GM23338 (cell line): ENCODE results near the gene PLXNA2.

Experiments
- CREB1 ChIP-seq: fragments of 250-450 bp; sonication (Bioruptor Pico); IDR thresholded peaks from 2 replicates; pipeline ENCODE4 v1.5.0; 2020; ENCODE audit warnings: low read depth, mild to moderate bottlenecking, moderate library complexity
- EZH2 ChIP-seq: fragments of 200-600 bp; sonication (generic); IDR thresholded peaks from one replicate; pipeline ENCODE4 v1.8.0; 2017; ENCODE audit warnings: antibody characterized with exemption, mild to moderate bottlenecking, low read depth; ENCODE audit not compliant: unreplicated experiment
- EZH2phosphoT487 ChIP-seq: fragments of 200-600 bp; sonication (generic); IDR thresholded peaks from one replicate; pipeline ENCODE4 v1.8.1; 2018; ENCODE audit warnings: antibody characterized with exemption; ENCODE audit not compliant: unreplicated experiment
- JUNB ChIP-seq: IDR thresholded peaks from one replicate; pipeline ENCODE4 v1.6.1; 2016; ENCODE audit warnings: antibody characterized with exemption; ENCODE audit not compliant: unreplicated experiment
- NANOG ChIP-seq: IDR thresholded peaks from 2 replicates; pipeline ENCODE4 v1.6.1; 2016; ENCODE audit warnings: antibody characterized with exemption, borderline replicate concordance
- POLR2AphosphoS5 ChIP-seq: IDR thresholded peaks from 2 replicates; pipeline ENCODE4 v1.6.1; 2016; ENCODE audit warnings: antibody characterized with exemption, low read depth
- STAT1 ChIP-seq: IDR thresholded peaks from one replicate; pipeline ENCODE4 v1.6.1; 2016; ENCODE audit warnings: antibody characterized with exemption; ENCODE audit not compliant: unreplicated experiment
- ZNF114 ChIP-seq: fragments of 250-450 bp; sonication (Bioruptor Pico); IDR thresholded peaks from 2 replicates; pipeline ENCODE4 v1.5.0; 2020; ENCODE audit warnings: mild to moderate bottlenecking, moderate library complexity
- TF ChIP-seq, protein P1 (sequence below), 2 experiments: fragments of 200-600 bp in 1 of 2; sonication (generic) in 1 of 2; conservative IDR thresholded peaks; 2 replicates each; pipeline versions ENCODE4 v1.5.1 to v1.6.1; 2016 to 2017; ENCODE audit warnings: antibody characterized with exemption in 2 of 2, low read depth in 2 of 2, mild to moderate bottlenecking in 2 of 2, moderate library complexity in 1 of 2
- TF ChIP-seq, protein P2 (sequence below): IDR thresholded peaks from one replicate; pipeline ENCODE4 v1.6.1; 2018; ENCODE audit warnings: antibody characterized with exemption; ENCODE audit not compliant: unreplicated experiment
- TF ChIP-seq, protein P3 (sequence below): fragments of 250-450 bp; sonication (Bioruptor Pico); IDR thresholded peaks from 2 replicates; pipeline ENCODE4 v1.5.0; 2020; ENCODE audit warnings: mild to moderate bottlenecking, moderate library complexity
- TF ChIP-seq, protein P4 (sequence below): IDR thresholded peaks from 2 replicates; pipeline ENCODE4 v1.6.1; 2016; ENCODE audit warnings: antibody characterized with exemption

DNA sequence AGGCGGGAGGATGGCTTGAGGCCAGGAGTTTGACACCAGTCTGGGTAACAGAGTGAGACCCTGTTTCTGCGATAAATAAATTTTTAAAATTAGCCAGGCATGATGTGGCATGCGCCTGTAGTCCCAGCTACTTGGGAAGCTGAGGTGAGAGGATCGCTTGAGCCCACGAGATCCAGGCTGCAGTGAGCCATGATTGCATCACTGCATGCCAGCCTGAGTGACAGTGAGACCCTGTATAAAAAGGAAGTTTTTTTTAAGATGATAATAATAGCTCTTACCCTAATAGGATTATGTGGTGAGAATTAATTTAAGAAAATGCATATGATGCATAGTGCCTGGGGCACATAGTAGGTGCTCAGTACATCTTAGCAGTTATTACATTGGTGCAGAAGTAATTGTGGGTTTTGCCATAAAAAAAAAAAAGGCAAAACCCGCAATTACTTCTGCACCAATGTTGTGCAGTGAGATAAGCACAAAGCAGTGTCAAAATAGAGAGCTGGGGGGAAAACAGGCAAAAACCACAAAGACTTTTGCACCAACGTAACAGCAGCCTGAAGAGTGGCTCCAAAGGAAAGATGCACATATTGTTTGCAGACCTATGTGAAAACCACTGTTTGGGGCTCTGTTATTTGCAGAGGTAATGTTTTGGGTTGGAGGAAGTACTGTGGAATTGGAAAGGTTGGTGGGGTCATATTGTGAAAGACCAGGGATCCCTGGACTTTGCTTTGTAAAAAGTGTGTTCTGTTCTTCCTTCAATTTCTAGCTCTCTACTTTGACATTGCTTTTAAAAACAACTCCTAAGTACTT is 72.4 kb downstream of the PLXNA2 start:
- TF ChIP-seq, protein P1, sequence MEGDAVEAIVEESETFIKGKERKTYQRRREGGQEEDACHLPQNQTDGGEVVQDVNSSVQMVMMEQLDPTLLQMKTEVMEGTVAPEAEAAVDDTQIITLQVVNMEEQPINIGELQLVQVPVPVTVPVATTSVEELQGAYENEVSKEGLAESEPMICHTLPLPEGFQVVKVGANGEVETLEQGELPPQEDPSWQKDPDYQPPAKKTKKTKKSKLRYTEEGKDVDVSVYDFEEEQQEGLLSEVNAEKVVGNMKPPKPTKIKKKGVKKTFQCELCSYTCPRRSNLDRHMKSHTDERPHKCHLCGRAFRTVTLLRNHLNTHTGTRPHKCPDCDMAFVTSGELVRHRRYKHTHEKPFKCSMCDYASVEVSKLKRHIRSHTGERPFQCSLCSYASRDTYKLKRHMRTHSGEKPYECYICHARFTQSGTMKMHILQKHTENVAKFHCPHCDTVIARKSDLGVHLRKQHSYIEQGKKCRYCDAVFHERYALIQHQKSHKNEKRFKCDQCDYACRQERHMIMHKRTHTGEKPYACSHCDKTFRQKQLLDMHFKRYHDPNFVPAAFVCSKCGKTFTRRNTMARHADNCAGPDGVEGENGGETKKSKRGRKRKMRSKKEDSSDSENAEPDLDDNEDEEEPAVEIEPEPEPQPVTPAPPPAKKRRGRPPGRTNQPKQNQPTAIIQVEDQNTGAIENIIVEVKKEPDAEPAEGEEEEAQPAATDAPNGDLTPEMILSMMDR (conservative IDR thresholded peaks at IDR 0.05; ENCODE audit: low read depth in 2 of 2) = no peak
- TF ChIP-seq POLR2AphosphoS5 (no peak), JUNB (no peak), ZNF114 (CRISPR knock-in tag) (no peak), CREB1 (no peak), EZH2 (no peak), EZH2phosphoT487 (no peak), NANOG (no peak), STAT1 (no peak)
- TF ChIP-seq, protein P2, sequence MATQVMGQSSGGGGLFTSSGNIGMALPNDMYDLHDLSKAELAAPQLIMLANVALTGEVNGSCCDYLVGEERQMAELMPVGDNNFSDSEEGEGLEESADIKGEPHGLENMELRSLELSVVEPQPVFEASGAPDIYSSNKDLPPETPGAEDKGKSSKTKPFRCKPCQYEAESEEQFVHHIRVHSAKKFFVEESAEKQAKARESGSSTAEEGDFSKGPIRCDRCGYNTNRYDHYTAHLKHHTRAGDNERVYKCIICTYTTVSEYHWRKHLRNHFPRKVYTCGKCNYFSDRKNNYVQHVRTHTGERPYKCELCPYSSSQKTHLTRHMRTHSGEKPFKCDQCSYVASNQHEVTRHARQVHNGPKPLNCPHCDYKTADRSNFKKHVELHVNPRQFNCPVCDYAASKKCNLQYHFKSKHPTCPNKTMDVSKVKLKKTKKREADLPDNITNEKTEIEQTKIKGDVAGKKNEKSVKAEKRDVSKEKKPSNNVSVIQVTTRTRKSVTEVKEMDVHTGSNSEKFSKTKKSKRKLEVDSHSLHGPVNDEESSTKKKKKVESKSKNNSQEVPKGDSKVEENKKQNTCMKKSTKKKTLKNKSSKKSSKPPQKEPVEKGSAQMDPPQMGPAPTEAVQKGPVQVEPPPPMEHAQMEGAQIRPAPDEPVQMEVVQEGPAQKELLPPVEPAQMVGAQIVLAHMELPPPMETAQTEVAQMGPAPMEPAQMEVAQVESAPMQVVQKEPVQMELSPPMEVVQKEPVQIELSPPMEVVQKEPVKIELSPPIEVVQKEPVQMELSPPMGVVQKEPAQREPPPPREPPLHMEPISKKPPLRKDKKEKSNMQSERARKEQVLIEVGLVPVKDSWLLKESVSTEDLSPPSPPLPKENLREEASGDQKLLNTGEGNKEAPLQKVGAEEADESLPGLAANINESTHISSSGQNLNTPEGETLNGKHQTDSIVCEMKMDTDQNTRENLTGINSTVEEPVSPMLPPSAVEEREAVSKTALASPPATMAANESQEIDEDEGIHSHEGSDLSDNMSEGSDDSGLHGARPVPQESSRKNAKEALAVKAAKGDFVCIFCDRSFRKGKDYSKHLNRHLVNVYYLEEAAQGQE = no peak
- TF ChIP-seq, protein P3, sequence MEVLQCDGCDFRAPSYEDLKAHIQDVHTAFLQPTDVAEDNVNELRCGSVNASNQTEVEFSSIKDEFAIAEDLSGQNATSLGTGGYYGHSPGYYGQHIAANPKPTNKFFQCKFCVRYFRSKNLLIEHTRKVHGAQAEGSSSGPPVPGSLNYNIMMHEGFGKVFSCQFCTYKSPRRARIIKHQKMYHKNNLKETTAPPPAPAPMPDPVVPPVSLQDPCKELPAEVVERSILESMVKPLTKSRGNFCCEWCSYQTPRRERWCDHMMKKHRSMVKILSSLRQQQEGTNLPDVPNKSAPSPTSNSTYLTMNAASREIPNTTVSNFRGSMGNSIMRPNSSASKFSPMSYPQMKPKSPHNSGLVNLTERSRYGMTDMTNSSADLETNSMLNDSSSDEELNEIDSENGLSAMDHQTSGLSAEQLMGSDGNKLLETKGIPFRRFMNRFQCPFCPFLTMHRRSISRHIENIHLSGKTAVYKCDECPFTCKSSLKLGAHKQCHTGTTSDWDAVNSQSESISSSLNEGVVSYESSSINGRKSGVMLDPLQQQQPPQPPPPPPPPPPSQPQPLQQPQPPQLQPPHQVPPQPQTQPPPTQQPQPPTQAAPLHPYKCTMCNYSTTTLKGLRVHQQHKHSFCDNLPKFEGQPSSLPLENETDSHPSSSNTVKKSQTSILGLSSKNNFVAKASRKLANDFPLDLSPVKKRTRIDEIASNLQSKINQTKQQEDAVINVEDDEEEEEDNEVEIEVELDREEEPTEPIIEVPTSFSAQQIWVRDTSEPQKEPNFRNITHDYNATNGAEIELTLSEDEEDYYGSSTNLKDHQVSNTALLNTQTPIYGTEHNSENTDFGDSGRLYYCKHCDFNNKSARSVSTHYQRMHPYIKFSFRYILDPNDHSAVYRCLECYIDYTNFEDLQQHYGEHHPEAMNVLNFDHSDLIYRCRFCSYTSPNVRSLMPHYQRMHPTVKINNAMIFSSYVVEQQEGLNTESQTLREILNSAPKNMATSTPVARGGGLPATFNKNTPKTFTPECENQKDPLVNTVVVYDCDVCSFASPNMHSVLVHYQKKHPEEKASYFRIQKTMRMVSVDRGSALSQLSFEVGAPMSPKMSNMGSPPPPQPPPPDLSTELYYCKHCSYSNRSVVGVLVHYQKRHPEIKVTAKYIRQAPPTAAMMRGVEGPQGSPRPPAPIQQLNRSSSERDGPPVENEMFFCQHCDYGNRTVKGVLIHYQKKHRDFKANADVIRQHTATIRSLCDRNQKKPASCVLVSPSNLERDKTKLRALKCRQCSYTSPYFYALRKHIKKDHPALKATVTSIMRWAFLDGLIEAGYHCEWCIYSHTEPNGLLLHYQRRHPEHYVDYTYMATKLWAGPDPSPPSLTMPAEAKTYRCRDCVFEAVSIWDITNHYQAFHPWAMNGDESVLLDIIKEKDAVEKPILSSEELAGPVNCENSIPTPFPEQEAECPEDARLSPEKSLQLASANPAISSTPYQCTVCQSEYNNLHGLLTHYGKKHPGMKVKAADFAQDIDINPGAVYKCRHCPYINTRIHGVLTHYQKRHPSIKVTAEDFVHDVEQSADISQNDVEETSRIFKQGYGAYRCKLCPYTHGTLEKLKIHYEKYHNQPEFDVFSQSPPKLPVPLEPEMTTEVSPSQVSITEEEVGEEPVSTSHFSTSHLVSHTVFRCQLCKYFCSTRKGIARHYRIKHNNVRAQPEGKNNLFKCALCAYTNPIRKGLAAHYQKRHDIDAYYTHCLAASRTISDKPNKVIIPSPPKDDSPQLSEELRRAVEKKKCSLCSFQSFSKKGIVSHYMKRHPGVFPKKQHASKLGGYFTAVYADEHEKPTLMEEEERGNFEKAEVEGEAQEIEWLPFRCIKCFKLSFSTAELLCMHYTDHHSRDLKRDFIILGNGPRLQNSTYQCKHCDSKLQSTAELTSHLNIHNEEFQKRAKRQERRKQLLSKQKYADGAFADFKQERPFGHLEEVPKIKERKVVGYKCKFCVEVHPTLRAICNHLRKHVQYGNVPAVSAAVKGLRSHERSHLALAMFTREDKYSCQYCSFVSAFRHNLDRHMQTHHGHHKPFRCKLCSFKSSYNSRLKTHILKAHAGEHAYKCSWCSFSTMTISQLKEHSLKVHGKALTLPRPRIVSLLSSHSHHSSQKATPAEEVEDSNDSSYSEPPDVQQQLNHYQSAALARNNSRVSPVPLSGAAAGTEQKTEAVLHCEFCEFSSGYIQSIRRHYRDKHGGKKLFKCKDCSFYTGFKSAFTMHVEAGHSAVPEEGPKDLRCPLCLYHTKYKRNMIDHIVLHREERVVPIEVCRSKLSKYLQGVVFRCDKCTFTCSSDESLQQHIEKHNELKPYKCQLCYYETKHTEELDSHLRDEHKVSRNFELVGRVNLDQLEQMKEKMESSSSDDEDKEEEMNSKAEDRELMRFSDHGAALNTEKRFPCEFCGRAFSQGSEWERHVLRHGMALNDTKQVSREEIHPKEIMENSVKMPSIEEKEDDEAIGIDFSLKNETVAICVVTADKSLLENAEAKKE (CRISPR knock-in tag) = no peak
- TF ChIP-seq, protein P4, sequence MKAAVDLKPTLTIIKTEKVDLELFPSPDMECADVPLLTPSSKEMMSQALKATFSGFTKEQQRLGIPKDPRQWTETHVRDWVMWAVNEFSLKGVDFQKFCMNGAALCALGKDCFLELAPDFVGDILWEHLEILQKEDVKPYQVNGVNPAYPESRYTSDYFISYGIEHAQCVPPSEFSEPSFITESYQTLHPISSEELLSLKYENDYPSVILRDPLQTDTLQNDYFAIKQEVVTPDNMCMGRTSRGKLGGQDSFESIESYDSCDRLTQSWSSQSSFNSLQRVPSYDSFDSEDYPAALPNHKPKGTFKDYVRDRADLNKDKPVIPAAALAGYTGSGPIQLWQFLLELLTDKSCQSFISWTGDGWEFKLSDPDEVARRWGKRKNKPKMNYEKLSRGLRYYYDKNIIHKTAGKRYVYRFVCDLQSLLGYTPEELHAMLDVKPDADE = no peak
